Measurements from ENCODE around the gene PHOSPHO2. TPM values are rescaled to one million over a fixed set of nuclear protein-coding genes. Genes with fewer than 3 reads are reported as not detected.

Gene PHOSPHO2
- 3.7 TPM for total RNA-seq

GRCh38 chr2:169694113-169694893, at the start of gene PHOSPHO2, which contains the start of gene CFAP210:
Gene PHOSPHO2, plus strand, starts transcription at chr2:169694469. Its CDS starts 6,503 bp downstream, at chr2:169700972.
Gene CFAP210, minus strand, starts transcription at chr2:169694405. Its CDS starts 78 bp downstream, at chr2:169694327.
- Histone ChIP-seq H3K4me1 (ENCODE audit: control insufficient read depth in 3 of 3, insufficient read depth in 3 of 3, low read length in 3 of 3) (peaks cover 4 to 6% (median 6%) of the 10 kb centered on the region in 3 donors), H3K27ac (ENCODE audit: low read depth, low read length) (peak within 1 kb of the TSS; percentile 85), H3K4me3 (ENCODE audit: low read length in 3 of 3) (peak within 1 kb of the TSS; percentile 83 to 93 (median 86)), H3K36me3 (ENCODE audit: control insufficient read depth in 3 of 3, insufficient read depth in 3 of 3, low read length in 3 of 3) (peaks cover 0 to 6% (median 5%) of the 10 kb centered on the region in 3 donors), H3K27me3 (ENCODE audit: control insufficient read depth in 3 of 3, insufficient read depth in 3 of 3, low read length in 3 of 3) (no peaks in the 10 kb centered on the region), H3K9ac (ENCODE audit: low read depth in 1 of 3, low read length in 3 of 3) (peak within 1 kb of the TSS; percentile 88 to 92 (median 91)), H3K9me3 (ENCODE audit: control insufficient read depth in 3 of 3, low read length in 3 of 3) (no peaks in the 10 kb centered on the region)

GRCh38 chr2:169647496-169647895, 46.8 kb upstream of the PHOSPHO2 start:
- Histone ChIP-seq H3K27me3 (ENCODE audit: control insufficient read depth in 3 of 3, insufficient read depth in 3 of 3, low read length in 3 of 3) (no peaks in the 10 kb centered on the region), H3K9me3 (ENCODE audit: control insufficient read depth in 3 of 3, low read length in 3 of 3) (no peaks in the 10 kb centered on the region), H3K27ac (ENCODE audit: low read depth, low read length) (no peak overlapping the region), H3K36me3 (ENCODE audit: control insufficient read depth in 3 of 3, insufficient read depth in 3 of 3, low read length in 3 of 3) (no peaks in the 10 kb centered on the region), H3K9ac (ENCODE audit: low read depth in 1 of 3, low read length in 3 of 3) (no peak overlapping the region), H3K4me3 (ENCODE audit: low read length in 3 of 3) (no peak overlapping the region), H3K4me1 (ENCODE audit: control insufficient read depth in 3 of 3, insufficient read depth in 3 of 3, low read length in 3 of 3) (no peaks in the 10 kb centered on the region)

GRCh38 chr2:169649278-169649677, 45.0 kb upstream of the PHOSPHO2 start:
- Histone ChIP-seq H3K4me3 (ENCODE audit: low read length in 3 of 3) (no peak overlapping the region), H3K9ac (ENCODE audit: low read depth in 1 of 3, low read length in 3 of 3) (no peak overlapping the region), H3K9me3 (ENCODE audit: control insufficient read depth in 3 of 3, low read length in 3 of 3) (no peaks in the 10 kb centered on the region), H3K4me1 (ENCODE audit: control insufficient read depth in 3 of 3, insufficient read depth in 3 of 3, low read length in 3 of 3) (no peaks in the 10 kb centered on the region), H3K36me3 (ENCODE audit: control insufficient read depth in 3 of 3, insufficient read depth in 3 of 3, low read length in 3 of 3) (no peaks in the 10 kb centered on the region), H3K27ac (ENCODE audit: low read depth, low read length) (no peak overlapping the region), H3K27me3 (ENCODE audit: control insufficient read depth in 3 of 3, insufficient read depth in 3 of 3, low read length in 3 of 3) (no peaks in the 10 kb centered on the region)

- no peaks in the 10 kb centered on the region for H3K27me3 ChIP-seq (ENCODE audit: control insufficient read depth in 3 of 3, insufficient read depth in 3 of 3, low read length in 3 of 3)
- no peaks in the 10 kb centered on the region for H3K4me1 ChIP-seq (ENCODE audit: control insufficient read depth in 3 of 3, insufficient read depth in 3 of 3, low read length in 3 of 3)
- no peak overlapping the region for H3K9ac ChIP-seq (ENCODE audit: low read depth in 1 of 3, low read length in 3 of 3)
- no peaks in the 10 kb centered on the region for H3K36me3 ChIP-seq (ENCODE audit: control insufficient read depth in 3 of 3, insufficient read depth in 3 of 3, low read length in 3 of 3)
- no peak overlapping the region for H3K27ac ChIP-seq (ENCODE audit: low read depth, low read length)
- H3K4me3 ChIP-seq (ENCODE audit: low read length in 3 of 3), result no peak overlapping the region
- no peaks in the 10 kb centered on the region for H3K9me3 ChIP-seq (ENCODE audit: control insufficient read depth in 3 of 3, low read length in 3 of 3)
Observed at GRCh38 chr2:169653636-169654035, 40.6 kb upstream of the PHOSPHO2 start.

- Histone ChIP-seq H3K36me3 (ENCODE audit: control insufficient read depth in 3 of 3, insufficient read depth in 3 of 3, low read length in 3 of 3) (no peaks in the 10 kb centered on the region), H3K4me1 (ENCODE audit: control insufficient read depth in 3 of 3, insufficient read depth in 3 of 3, low read length in 3 of 3) (no peaks in the 10 kb centered on the region), H3K27me3 (ENCODE audit: control insufficient read depth in 3 of 3, insufficient read depth in 3 of 3, low read length in 3 of 3) (no peaks in the 10 kb centered on the region), H3K9me3 (ENCODE audit: control insufficient read depth in 3 of 3, low read length in 3 of 3) (no peaks in the 10 kb centered on the region), H3K27ac (ENCODE audit: low read depth, low read length) (no peak overlapping the region), H3K4me3 (ENCODE audit: low read length in 3 of 3) (no peak overlapping the region), H3K9ac (ENCODE audit: low read depth in 1 of 3, low read length in 3 of 3) (no peak overlapping the region)
Observed at GRCh38 chr2:169656164-169656563, 38.1 kb upstream of the PHOSPHO2 start.

GRCh38 chr2:169658877-169659276, 35.4 kb upstream of the PHOSPHO2 start:
- H3K4me3 ChIP-seq (ENCODE audit: low read length in 3 of 3), result no peak overlapping the region

GRCh38 chr2:169659320-169659719, 34.9 kb upstream of the PHOSPHO2 start:
- no peaks in the 10 kb centered on the region for H3K4me1 ChIP-seq (ENCODE audit: control insufficient read depth in 3 of 3, insufficient read depth in 3 of 3, low read length in 3 of 3)
- H3K9ac ChIP-seq (ENCODE audit: low read depth in 1 of 3, low read length in 3 of 3), result no peak overlapping the region
- no peak overlapping the region for H3K4me3 ChIP-seq (ENCODE audit: low read length in 3 of 3)
- H3K9me3 ChIP-seq (ENCODE audit: control insufficient read depth in 3 of 3, low read length in 3 of 3), result no peaks in the 10 kb centered on the region
- no peaks in the 10 kb centered on the region for H3K36me3 ChIP-seq (ENCODE audit: control insufficient read depth in 3 of 3, insufficient read depth in 3 of 3, low read length in 3 of 3)
- no peak overlapping the region for H3K27ac ChIP-seq (ENCODE audit: low read depth, low read length)
- H3K27me3 ChIP-seq (ENCODE audit: control insufficient read depth in 3 of 3, insufficient read depth in 3 of 3, low read length in 3 of 3), result no peaks in the 10 kb centered on the region

More at GRCh38 chr2:169658877-169659276, 35.4 kb upstream of the PHOSPHO2 start:
- no peak overlapping the region for H3K27ac ChIP-seq (ENCODE audit: low read depth, low read length)
- no peak overlapping the region for H3K9ac ChIP-seq (ENCODE audit: low read depth in 1 of 3, low read length in 3 of 3)
- no peaks in the 10 kb centered on the region for H3K36me3 ChIP-seq (ENCODE audit: control insufficient read depth in 3 of 3, insufficient read depth in 3 of 3, low read length in 3 of 3)
- no peaks in the 10 kb centered on the region for H3K27me3 ChIP-seq (ENCODE audit: control insufficient read depth in 3 of 3, insufficient read depth in 3 of 3, low read length in 3 of 3)
- H3K9me3 ChIP-seq (ENCODE audit: control insufficient read depth in 3 of 3, low read length in 3 of 3), result no peaks in the 10 kb centered on the region
- no peaks in the 10 kb centered on the region for H3K4me1 ChIP-seq (ENCODE audit: control insufficient read depth in 3 of 3, insufficient read depth in 3 of 3, low read length in 3 of 3)

- no peak overlapping the region for H3K4me3 ChIP-seq (ENCODE audit: low read length in 3 of 3)
- no peaks in the 10 kb centered on the region for H3K27me3 ChIP-seq (ENCODE audit: control insufficient read depth in 3 of 3, insufficient read depth in 3 of 3, low read length in 3 of 3)
- no peak overlapping the region for H3K9ac ChIP-seq (ENCODE audit: low read depth in 1 of 3, low read length in 3 of 3)
- H3K27ac ChIP-seq (ENCODE audit: low read depth, low read length), result no peak overlapping the region
- no peaks in the 10 kb centered on the region for H3K4me1 ChIP-seq (ENCODE audit: control insufficient read depth in 3 of 3, insufficient read depth in 3 of 3, low read length in 3 of 3)
- no peaks in the 10 kb centered on the region for H3K9me3 ChIP-seq (ENCODE audit: control insufficient read depth in 3 of 3, low read length in 3 of 3)
- H3K36me3 ChIP-seq (ENCODE audit: control insufficient read depth in 3 of 3, insufficient read depth in 3 of 3, low read length in 3 of 3), result no peaks in the 10 kb centered on the region
Observed at GRCh38 chr2:169661265-169661664, 33.0 kb upstream of the PHOSPHO2 start.

GRCh38 chr2:169662744-169663143, 31.5 kb upstream of the PHOSPHO2 start:
- Histone ChIP-seq H3K4me3 (ENCODE audit: low read length in 3 of 3) (no peak overlapping the region), H3K9ac (ENCODE audit: low read depth in 1 of 3, low read length in 3 of 3) (no peak overlapping the region), H3K27ac (ENCODE audit: low read depth, low read length) (no peak overlapping the region), H3K4me1 (ENCODE audit: control insufficient read depth in 3 of 3, insufficient read depth in 3 of 3, low read length in 3 of 3) (no peaks in the 10 kb centered on the region), H3K9me3 (ENCODE audit: control insufficient read depth in 3 of 3, low read length in 3 of 3) (no peaks in the 10 kb centered on the region), H3K36me3 (ENCODE audit: control insufficient read depth in 3 of 3, insufficient read depth in 3 of 3, low read length in 3 of 3) (no peaks in the 10 kb centered on the region), H3K27me3 (ENCODE audit: control insufficient read depth in 3 of 3, insufficient read depth in 3 of 3, low read length in 3 of 3) (no peaks in the 10 kb centered on the region)

- H3K9me3 ChIP-seq (ENCODE audit: control insufficient read depth in 3 of 3, low read length in 3 of 3), result no peaks in the 10 kb centered on the region
- H3K27ac ChIP-seq (ENCODE audit: low read depth, low read length), result no peak overlapping the region
- no peak overlapping the region for H3K9ac ChIP-seq (ENCODE audit: low read depth in 1 of 3, low read length in 3 of 3)
- no peaks in the 10 kb centered on the region for H3K36me3 ChIP-seq (ENCODE audit: control insufficient read depth in 3 of 3, insufficient read depth in 3 of 3, low read length in 3 of 3)
- no peak overlapping the region for H3K4me3 ChIP-seq (ENCODE audit: low read length in 3 of 3)
- no peaks in the 10 kb centered on the region for H3K4me1 ChIP-seq (ENCODE audit: control insufficient read depth in 3 of 3, insufficient read depth in 3 of 3, low read length in 3 of 3)
- no peaks in the 10 kb centered on the region for H3K27me3 ChIP-seq (ENCODE audit: control insufficient read depth in 3 of 3, insufficient read depth in 3 of 3, low read length in 3 of 3)
Observed at GRCh38 chr2:169663247-169663646, 31.0 kb upstream of the PHOSPHO2 start.
